T-helper 1 cell treated with Interleukin-12 subunit alpha and Interleukin-12 subunit beta and Interleukin-4 antibody, amounts not matched to agents 30 μg/mL and 1 μg/mL, for 36 hours (primary cell): ENCODE data around the gene TPCN1.

Experiments used
- H3K27ac Mint-ChIP-seq: one replicate; pipeline ENCODE4 v1.8.0; 2021; ENCODE audit warnings: mild to moderate bottlenecking, mixed read lengths
- H3K27me3 Mint-ChIP-seq: one replicate; pipeline ENCODE4 v1.8.0; 2021; ENCODE audit warnings: low read depth, mixed read lengths
- H3K36me3 Mint-ChIP-seq: one replicate; pipeline ENCODE4 v1.8.0; 2021; ENCODE audit warnings: low read depth, mixed read lengths
- H3K4me1 Mint-ChIP-seq: one replicate; pipeline ENCODE4 v1.8.0; 2021; ENCODE audit warnings: low read depth, mixed read lengths
- H3K4me3 Mint-ChIP-seq: one replicate; pipeline ENCODE4 v1.8.0; 2021; ENCODE audit warnings: mild to moderate bottlenecking, moderate library complexity, mixed read lengths
- H3K9me3 Mint-ChIP-seq: one replicate; pipeline ENCODE4 v1.8.0; 2021; ENCODE audit warnings: mixed read lengths

The TPCN1 gene

GRCh38 chr12:113237748-113238147 lies 16.5 kb downstream of the TPCN1 start:
- no peaks in the 10 kb centered on the region for H3K9me3 Mint-ChIP-seq
- no peak overlapping the region for H3K4me3 Mint-ChIP-seq
- H3K4me1 Mint-ChIP-seq = peaks cover 17% of the 10 kb centered on the region
- H3K36me3 Mint-ChIP-seq = peaks cover 39% of the 10 kb centered on the region
- H3K27ac Mint-ChIP-seq = no peak overlapping the region
- H3K27me3 Mint-ChIP-seq = no peaks in the 10 kb centered on the region

DNA sequence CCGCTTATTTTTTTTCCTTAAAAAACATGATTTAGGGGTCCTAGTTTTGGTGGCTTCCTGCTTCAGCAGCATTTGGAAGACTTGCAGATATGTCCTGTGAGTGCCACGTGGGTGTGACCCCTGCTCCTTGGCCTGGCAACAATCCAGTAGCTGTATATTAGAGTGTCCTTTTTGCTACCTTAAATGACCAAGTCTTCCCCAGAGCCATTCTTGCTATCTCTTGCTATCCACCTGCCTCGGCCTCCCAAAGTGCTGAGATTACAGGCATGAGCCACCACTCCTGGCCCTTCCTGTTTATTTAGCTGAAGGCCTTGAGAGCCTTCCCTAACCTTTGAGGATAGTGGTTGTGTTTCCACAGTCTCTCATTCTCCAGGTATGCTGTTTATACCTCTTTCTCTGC lies 17.0 kb downstream of the TPCN1 start:
- H3K36me3 Mint-ChIP-seq = peaks cover 36% of the 10 kb centered on the region
- no peaks in the 10 kb centered on the region for H3K27me3 Mint-ChIP-seq
- no peaks in the 10 kb centered on the region for H3K9me3 Mint-ChIP-seq
- H3K4me3 Mint-ChIP-seq = no peak overlapping the region
- H3K4me1 Mint-ChIP-seq = peaks cover 13% of the 10 kb centered on the region
- peak overlapping the region; percentile 26 for H3K27ac Mint-ChIP-seq

DNA sequence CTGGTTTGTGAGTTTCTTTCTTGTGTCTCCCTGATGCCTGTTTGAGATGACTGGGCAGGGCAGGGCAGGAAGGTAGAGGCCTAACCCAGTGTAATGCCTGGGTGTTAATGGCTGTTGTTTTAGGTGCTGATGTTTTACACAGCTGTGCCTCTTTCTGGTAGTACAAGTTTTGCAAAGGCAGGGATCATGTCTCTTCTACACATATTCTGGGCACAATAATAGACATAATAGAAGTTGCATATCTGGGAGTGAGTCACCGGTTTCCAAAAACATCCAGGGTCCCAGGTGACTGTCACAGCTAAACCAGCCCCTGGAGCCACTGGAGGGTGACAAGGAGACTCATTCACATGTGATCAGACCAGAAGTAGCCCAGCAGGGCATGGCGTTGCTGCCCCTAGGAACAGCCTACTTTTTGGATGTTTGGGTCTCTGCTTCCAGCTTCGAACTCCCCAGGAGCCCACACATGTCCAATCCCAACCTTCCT lies 18.1 kb downstream of the TPCN1 start:
- Mint-ChIP-seq H3K36me3 (peaks cover 35% of the 10 kb centered on the region), H3K4me3 (no peak overlapping the region), H3K4me1 (peaks cover 11% of the 10 kb centered on the region), H3K27ac (no peak overlapping the region), H3K9me3 (no peaks in the 10 kb centered on the region), H3K27me3 (no peaks in the 10 kb centered on the region)

- no peaks in the 10 kb centered on the region for H3K27me3 Mint-ChIP-seq
- H3K27ac Mint-ChIP-seq = no peak overlapping the region
- H3K4me3 Mint-ChIP-seq = no peak overlapping the region
- H3K36me3 Mint-ChIP-seq = peaks cover 35% of the 10 kb centered on the region
- no peaks in the 10 kb centered on the region for H3K9me3 Mint-ChIP-seq
- peaks cover 17% of the 10 kb centered on the region for H3K4me1 Mint-ChIP-seq
Measured at GRCh38 chr12:113239811-113240331, 18.6 kb downstream of the TPCN1 start.

- H3K27me3 Mint-ChIP-seq = no peaks in the 10 kb centered on the region
- H3K27ac Mint-ChIP-seq = no peak overlapping the region
- peaks cover 19% of the 10 kb centered on the region for H3K4me1 Mint-ChIP-seq
- H3K4me3 Mint-ChIP-seq = no peak overlapping the region
- peaks cover 35% of the 10 kb centered on the region for H3K36me3 Mint-ChIP-seq
- H3K9me3 Mint-ChIP-seq = no peaks in the 10 kb centered on the region
Measured at GRCh38 chr12:113240395-113240794, 19.1 kb downstream of the TPCN1 start.

GRCh38 chr12:113241191-113242025 lies 20.1 kb downstream of the TPCN1 start:
- Mint-ChIP-seq H3K9me3 (no peaks in the 10 kb centered on the region), H3K36me3 (peaks cover 33% of the 10 kb centered on the region), H3K27ac (no peak overlapping the region), H3K27me3 (no peaks in the 10 kb centered on the region), H3K4me1 (peaks cover 23% of the 10 kb centered on the region), H3K4me3 (no peak overlapping the region)

DNA sequence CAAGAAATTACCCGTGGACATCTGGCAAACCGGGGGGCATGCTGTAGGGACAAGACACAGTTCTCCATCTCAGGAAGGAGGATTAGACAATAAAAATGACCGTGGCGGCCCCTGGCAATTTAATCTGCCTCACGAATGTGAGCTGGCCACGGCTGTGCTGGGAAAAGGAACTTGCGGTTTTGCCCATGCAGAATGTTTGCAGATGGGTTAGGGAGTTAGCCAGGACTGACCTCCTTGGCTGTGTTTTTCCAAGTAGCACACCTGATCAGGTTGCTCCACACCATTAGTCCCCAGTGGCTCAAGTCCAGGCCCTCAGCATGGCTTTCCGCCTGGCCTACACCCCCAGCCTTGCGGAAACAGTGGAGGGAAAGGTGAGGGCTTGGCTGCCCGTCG lies 20.8 kb downstream of the TPCN1 start:
- Mint-ChIP-seq H3K27me3 (no peaks in the 10 kb centered on the region), H3K27ac (no peak overlapping the region), H3K36me3 (peaks cover 29% of the 10 kb centered on the region), H3K4me1 (peaks cover 22% of the 10 kb centered on the region), H3K9me3 (no peaks in the 10 kb centered on the region), H3K4me3 (no peak overlapping the region)

GRCh38 chr12:113242560-113242959 lies 21.3 kb downstream of the TPCN1 start:
- no peaks in the 10 kb centered on the region for H3K27me3 Mint-ChIP-seq
- H3K4me3 Mint-ChIP-seq = no peak overlapping the region
- peaks cover 22% of the 10 kb centered on the region for H3K4me1 Mint-ChIP-seq
- H3K9me3 Mint-ChIP-seq = no peaks in the 10 kb centered on the region
- H3K36me3 Mint-ChIP-seq = peaks cover 29% of the 10 kb centered on the region
- no peak overlapping the region for H3K27ac Mint-ChIP-seq

- peaks cover 27% of the 10 kb centered on the region for H3K36me3 Mint-ChIP-seq
- no peaks in the 10 kb centered on the region for H3K27me3 Mint-ChIP-seq
- H3K27ac Mint-ChIP-seq = peak overlapping the region; percentile 71
- H3K4me1 Mint-ChIP-seq = peaks cover 25% of the 10 kb centered on the region
- H3K9me3 Mint-ChIP-seq = no peaks in the 10 kb centered on the region
- H3K4me3 Mint-ChIP-seq = no peak overlapping the region
Measured at GRCh38 chr12:113244047-113244460, 22.8 kb downstream of the TPCN1 start.

GRCh38 chr12:113244478-113244958 lies 23.3 kb downstream of the TPCN1 start:
- no peaks in the 10 kb centered on the region for H3K9me3 Mint-ChIP-seq
- peaks cover 23% of the 10 kb centered on the region for H3K36me3 Mint-ChIP-seq
- peak overlapping the region; percentile 45 for H3K4me3 Mint-ChIP-seq
- H3K27ac Mint-ChIP-seq = peak overlapping the region; percentile 71
- H3K4me1 Mint-ChIP-seq = peaks cover 25% of the 10 kb centered on the region
- H3K27me3 Mint-ChIP-seq = no peaks in the 10 kb centered on the region

DNA sequence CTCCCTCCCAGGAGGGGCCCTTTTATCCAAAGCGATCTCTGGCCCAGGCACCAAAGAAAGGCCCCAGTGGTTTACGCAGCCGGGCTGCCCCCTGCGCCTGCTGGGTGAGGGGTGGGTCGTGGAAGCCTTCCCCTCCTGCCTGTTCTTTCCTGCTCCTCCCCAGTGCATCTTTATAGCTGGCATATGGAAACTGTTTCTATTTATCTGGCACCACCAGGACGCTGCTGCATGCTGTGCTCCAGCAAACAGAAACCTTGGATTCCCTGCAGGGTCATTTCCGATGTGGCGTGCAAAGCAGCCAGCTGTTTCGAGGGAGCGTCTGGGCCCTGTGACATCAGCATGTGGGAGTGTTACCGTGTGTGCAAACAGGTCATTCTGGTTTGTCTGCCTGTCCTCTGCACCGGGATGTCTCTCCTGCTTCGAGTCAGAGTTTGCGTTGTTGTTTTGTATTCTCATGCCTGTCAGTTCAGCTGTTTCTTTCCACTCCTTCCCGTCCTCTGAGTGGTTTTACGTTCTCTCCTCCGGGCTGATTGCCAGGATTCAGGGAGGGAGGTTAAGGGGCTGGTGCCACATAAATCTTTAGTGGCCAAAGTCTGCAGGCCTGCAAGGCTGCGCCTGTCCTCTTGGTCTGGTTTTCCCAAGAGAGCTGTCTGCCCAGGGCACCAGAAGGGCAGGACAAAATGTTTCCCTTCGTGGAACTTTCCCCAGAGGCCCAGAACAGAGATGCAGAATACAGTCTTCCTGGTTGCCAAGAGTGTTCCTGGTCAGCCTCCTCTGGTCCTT lies 24.6 kb downstream of the TPCN1 start:
- Mint-ChIP-seq H3K4me3 (no peak overlapping the region), H3K27me3 (no peaks in the 10 kb centered on the region), H3K36me3 (peaks cover 13% of the 10 kb centered on the region), H3K4me1 (peaks cover 23% of the 10 kb centered on the region), H3K27ac (no peak overlapping the region), H3K9me3 (no peaks in the 10 kb centered on the region)

GRCh38 chr12:113246478-113247122 lies 25.3 kb downstream of the TPCN1 start:
- H3K27ac Mint-ChIP-seq = no peak overlapping the region
- peaks cover 21% of the 10 kb centered on the region for H3K4me1 Mint-ChIP-seq
- no peaks in the 10 kb centered on the region for H3K9me3 Mint-ChIP-seq
- H3K36me3 Mint-ChIP-seq = peaks cover 6% of the 10 kb centered on the region
- H3K4me3 Mint-ChIP-seq = no peak overlapping the region
- H3K27me3 Mint-ChIP-seq = no peaks in the 10 kb centered on the region

GRCh38 chr12:113247123-113248050 lies 26.1 kb downstream of the TPCN1 start:
- no peaks in the 10 kb centered on the region for H3K27me3 Mint-ChIP-seq
- no peaks in the 10 kb centered on the region for H3K9me3 Mint-ChIP-seq
- peaks cover 10% of the 10 kb centered on the region for H3K36me3 Mint-ChIP-seq

More at GRCh38 chr12:113247123-113248050, 26.1 kb downstream of the TPCN1 start:
- Mint-ChIP-seq H3K4me1 (peaks cover 20% of the 10 kb centered on the region), H3K27ac (no peak overlapping the region), H3K4me3 (no peak overlapping the region)
